ENCODE measurements around the gene SEMA5A.

DNA sequence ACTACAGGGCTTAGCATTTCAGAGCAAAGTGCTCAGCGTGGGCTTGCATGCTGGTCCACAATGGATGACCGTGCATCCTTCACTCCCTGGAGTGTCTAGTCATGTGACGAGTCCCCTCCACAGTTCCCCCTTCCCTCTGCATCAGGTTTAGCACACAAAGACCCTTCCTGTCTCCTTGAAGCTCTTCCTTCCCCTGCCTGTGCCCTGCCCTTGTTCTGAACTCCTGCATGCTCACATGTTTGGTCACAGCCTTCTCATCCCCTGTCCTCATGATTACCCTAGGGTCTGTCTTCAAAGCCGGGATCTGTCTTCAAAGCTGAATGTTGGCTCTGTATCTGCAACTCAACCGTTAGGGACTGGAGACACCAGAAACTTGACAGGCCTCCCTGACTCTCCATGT lies 388.9 kb downstream of the SEMA5A start:
- TF ChIP-seq, protein P1, sequence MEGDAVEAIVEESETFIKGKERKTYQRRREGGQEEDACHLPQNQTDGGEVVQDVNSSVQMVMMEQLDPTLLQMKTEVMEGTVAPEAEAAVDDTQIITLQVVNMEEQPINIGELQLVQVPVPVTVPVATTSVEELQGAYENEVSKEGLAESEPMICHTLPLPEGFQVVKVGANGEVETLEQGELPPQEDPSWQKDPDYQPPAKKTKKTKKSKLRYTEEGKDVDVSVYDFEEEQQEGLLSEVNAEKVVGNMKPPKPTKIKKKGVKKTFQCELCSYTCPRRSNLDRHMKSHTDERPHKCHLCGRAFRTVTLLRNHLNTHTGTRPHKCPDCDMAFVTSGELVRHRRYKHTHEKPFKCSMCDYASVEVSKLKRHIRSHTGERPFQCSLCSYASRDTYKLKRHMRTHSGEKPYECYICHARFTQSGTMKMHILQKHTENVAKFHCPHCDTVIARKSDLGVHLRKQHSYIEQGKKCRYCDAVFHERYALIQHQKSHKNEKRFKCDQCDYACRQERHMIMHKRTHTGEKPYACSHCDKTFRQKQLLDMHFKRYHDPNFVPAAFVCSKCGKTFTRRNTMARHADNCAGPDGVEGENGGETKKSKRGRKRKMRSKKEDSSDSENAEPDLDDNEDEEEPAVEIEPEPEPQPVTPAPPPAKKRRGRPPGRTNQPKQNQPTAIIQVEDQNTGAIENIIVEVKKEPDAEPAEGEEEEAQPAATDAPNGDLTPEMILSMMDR (IDR thresholded peaks at IDR 0.05): no peak
- no peak for TF ChIP-seq POLR2A (IDR thresholded peaks at IDR 0.05)
- no peak for TF ChIP-seq POLR2AphosphoS5 (IDR thresholded peaks at IDR 0.05)

All from breast epithelium (tissue), 3 donors.